ENCODE results near the gene TANC1.

- TF ChIP-seq CTCF (IDR thresholded peaks at IDR 0.05) (no peak), POLR2A (IDR thresholded peaks at IDR 0.05) (no peak)
Measured at GRCh38 chr2:159053161-159054031, 85.0 kb downstream of the TANC1 start.
